ENCODE measurements around the gene ZHX3. TPM values are rescaled to one million over a fixed set of nuclear protein-coding genes. Genes with fewer than 3 reads are reported as not detected.
A peak's percentile ranks its signal among the peaks of the same experiment; 100 is the strongest.

The ZHX3 gene
- total RNA-seq, 2 experiments from 2014 or later, result 11.9 to 15.0 TPM

- Mint-ChIP-seq H3K9me3 (ENCODE audit: insufficient read depth) (no peaks in the 10 kb centered on the region), H3K4me3 (no peak overlapping the region), H3K36me3 (ENCODE audit: low read depth) (no peaks in the 10 kb centered on the region), H3K27me3 (ENCODE audit: low read depth) (no peaks in the 10 kb centered on the region), H3K27ac (no peak overlapping the region), H3K4me1 (ENCODE audit: low read depth) (no peaks in the 10 kb centered on the region)
- no peak for ATAC-seq
- CTCF ChIA-PET, result no interaction called here
- DNase-seq, result no peak
- POLR2A ChIA-PET, result no interaction called here
These were observed 31.7 kb upstream of the ZHX3 start for GRCh38 chr20:41349266-41349665.

- Mint-ChIP-seq H3K9me3 (ENCODE audit: insufficient read depth) (no peaks in the 10 kb centered on the region), H3K4me3 (no peak overlapping the region), H3K36me3 (ENCODE audit: low read depth) (no peaks in the 10 kb centered on the region), H3K4me1 (ENCODE audit: low read depth) (no peaks in the 10 kb centered on the region), H3K27ac (no peak overlapping the region), H3K27me3 (ENCODE audit: low read depth) (no peaks in the 10 kb centered on the region)
- CTCF ChIA-PET, result interaction anchor here (1.8 kb wide), 1 partner anchor 62 kb away, joined by 6 read pairs; no protein-coding TSS in a partner anchor
- POLR2A ChIA-PET, result no interaction called here
- DNase-seq (no peak), ATAC-seq (no peak)
These were observed 31.1 kb upstream of the ZHX3 start for GRCh38 chr20:41348430-41349172.

DNA sequence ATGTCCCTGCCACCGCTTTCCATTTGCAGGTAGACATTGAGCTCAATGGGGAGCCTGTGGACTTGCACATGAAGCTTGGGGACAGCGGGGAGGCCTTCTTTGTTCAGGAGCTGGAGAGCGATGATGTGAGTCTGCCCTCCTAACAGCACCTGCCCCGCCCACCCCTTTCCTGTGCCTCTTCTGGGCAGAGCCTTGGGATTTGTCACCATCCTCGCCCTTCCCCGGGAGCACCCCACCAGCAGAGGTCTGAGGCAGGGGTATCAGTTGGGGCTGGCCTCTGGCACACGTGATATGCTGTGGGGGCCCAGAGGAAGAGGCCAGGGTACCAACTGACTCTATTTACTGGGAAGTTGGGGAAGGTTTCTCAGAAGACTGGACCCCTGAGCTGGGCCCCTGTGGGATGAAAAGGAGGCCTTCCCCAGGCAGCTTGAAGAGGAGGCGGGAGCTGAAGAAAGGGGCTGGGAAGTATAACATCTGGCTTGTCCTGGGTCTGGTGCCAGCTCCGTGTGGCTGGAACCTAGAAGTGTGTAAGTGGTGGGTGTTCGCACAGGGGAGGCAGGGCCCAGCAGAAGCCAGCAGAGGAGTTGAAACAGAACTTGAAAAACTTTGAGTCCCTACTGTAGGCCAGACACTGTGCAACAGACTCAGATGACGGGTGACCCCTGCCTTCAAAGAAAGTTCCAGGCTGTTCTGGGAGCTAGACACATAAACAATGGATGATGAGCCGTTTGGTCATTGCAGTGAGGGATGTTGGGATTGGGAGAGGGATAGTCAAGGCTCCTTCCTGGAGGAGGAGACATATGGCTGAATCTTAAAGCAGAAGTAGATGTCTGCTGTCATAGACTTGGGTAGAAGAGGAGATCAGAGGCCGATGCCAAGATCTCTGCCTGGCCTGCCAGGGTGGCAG, 30.2 kb upstream of the ZHX3 start:
- Mint-ChIP-seq H3K27me3 (ENCODE audit: low read depth) (no peaks in the 10 kb centered on the region), H3K4me1 (ENCODE audit: low read depth) (no peaks in the 10 kb centered on the region), H3K36me3 (ENCODE audit: low read depth) (no peaks in the 10 kb centered on the region), H3K27ac (no peak overlapping the region), H3K4me3 (no peak overlapping the region), H3K9me3 (ENCODE audit: insufficient read depth) (no peaks in the 10 kb centered on the region)
- CTCF ChIA-PET, result interaction anchor here (0.8 to 1.8 kb wide), 2 partner anchors 63 to 212 kb away, joined by 3 to 6 read pairs; no protein-coding TSS in a partner anchor
- DNase-seq, result no peak
- ATAC-seq, result no peak
- POLR2A ChIA-PET, result no interaction called here

- peaks cover under 1% of the 10 kb centered on the region for H3K4me1 Mint-ChIP-seq (ENCODE audit: low read depth)
- DNase-seq (no peak), ATAC-seq (no peak)
- ChIA-PET POLR2A (no interaction called here), CTCF (no interaction called here)
- no peak overlapping the region for H3K4me3 Mint-ChIP-seq
- H3K36me3 Mint-ChIP-seq (ENCODE audit: low read depth), result no peaks in the 10 kb centered on the region
- no peaks in the 10 kb centered on the region for H3K27me3 Mint-ChIP-seq (ENCODE audit: low read depth)
- H3K9me3 Mint-ChIP-seq (ENCODE audit: insufficient read depth), result no peaks in the 10 kb centered on the region
- no peak overlapping the region for H3K27ac Mint-ChIP-seq
These were observed 28.2 kb upstream of the ZHX3 start for GRCh38 chr20:41345729-41346067.

DNA sequence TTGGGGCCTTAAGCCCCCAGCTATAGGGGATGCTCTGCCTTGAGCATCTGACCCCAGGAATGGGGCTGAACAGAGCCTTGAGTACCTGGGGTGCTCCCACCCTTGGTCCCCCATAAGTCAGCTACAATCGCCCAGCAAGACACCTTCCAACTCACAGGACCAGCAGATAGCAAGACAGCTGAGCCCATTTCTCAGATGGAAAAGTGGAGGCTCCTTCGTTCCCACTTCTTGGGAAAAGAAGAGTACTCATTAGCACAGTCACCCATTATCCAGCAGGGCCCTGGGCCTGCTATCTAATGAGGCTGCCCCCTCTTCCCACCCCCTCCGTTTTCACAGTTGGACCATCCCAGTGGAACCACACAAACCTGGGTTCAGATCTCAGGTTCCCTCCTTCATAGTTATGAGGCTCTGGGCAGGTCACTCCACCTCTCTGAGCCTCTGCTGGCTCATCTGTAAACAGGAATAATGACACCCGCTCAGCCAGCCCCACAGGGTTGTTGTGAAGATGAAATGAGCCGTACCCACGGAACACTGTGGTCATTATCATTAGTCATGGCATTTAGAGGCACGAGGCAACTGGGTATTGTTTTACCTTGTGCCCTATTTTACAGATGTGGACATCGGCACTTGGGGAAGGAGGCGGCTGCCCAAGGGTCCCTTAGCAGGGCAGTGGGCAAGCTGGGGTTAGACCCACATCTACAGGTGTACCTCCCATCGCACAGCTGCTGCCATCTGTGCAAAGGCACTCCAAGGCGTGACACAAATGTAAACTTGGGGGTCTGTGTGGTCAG, 27.6 kb upstream of the ZHX3 start:
- DNase-seq (no peak), ATAC-seq (no peak)
- no peak overlapping the region for H3K27ac Mint-ChIP-seq
- ChIA-PET CTCF (interaction anchor here (1.1 to 1.9 kb wide), 2 partner anchors 210 to 353 kb away, joined by 4 to 9 read pairs; no protein-coding TSS in a partner anchor), POLR2A (interaction anchor here (0.6 kb wide), 1 partner anchor 1692 kb away, joined by 3 read pairs; no protein-coding TSS in a partner anchor)
- no peaks in the 10 kb centered on the region for H3K9me3 Mint-ChIP-seq (ENCODE audit: insufficient read depth)
- H3K27me3 Mint-ChIP-seq (ENCODE audit: low read depth), result no peaks in the 10 kb centered on the region
- H3K4me3 Mint-ChIP-seq, result no peak overlapping the region
- H3K4me1 Mint-ChIP-seq (ENCODE audit: low read depth), result peaks cover 6% of the 10 kb centered on the region
- no peaks in the 10 kb centered on the region for H3K36me3 Mint-ChIP-seq (ENCODE audit: low read depth)

- DNase-seq (no peak), ATAC-seq (no peak)
- CTCF ChIA-PET, result interaction anchor here (1.1 to 1.9 kb wide), 2 partner anchors 210 to 354 kb away, joined by 4 to 9 read pairs; no protein-coding TSS in a partner anchor
- Mint-ChIP-seq H3K4me1 (ENCODE audit: low read depth) (peaks cover 13% of the 10 kb centered on the region), H3K27me3 (ENCODE audit: low read depth) (peaks cover 3% of the 10 kb centered on the region), H3K9me3 (ENCODE audit: insufficient read depth) (no peaks in the 10 kb centered on the region), H3K4me3 (no peak overlapping the region), H3K27ac (no peak overlapping the region), H3K36me3 (ENCODE audit: low read depth) (no peaks in the 10 kb centered on the region)
- POLR2A ChIA-PET, result interaction anchor here (0.6 kb wide), 1 partner anchor 1691 kb away, joined by 3 read pairs; no protein-coding TSS in a partner anchor
These were observed 26.9 kb upstream of the ZHX3 start for GRCh38 chr20:41344477-41344876.

GRCh38 chr20:41342474-41343464, 25.2 kb upstream of the ZHX3 start:
- Mint-ChIP-seq H3K4me3 (no peak overlapping the region), H3K4me1 (ENCODE audit: low read depth) (peaks cover 13% of the 10 kb centered on the region), H3K36me3 (ENCODE audit: low read depth) (no peaks in the 10 kb centered on the region), H3K27me3 (ENCODE audit: low read depth) (peaks cover 8% of the 10 kb centered on the region), H3K9me3 (ENCODE audit: insufficient read depth) (no peaks in the 10 kb centered on the region), H3K27ac (no peak overlapping the region)
- ATAC-seq (no peak), DNase-seq (no peak)
- POLR2A ChIA-PET, result interaction anchor here (0.8 kb wide), 1 partner anchor 186 kb away, joined by 3 read pairs; no protein-coding TSS in a partner anchor
- CTCF ChIA-PET, result interaction anchor here (0.9 to 4.5 kb wide), 3 partner anchors 68 to 207 kb away, joined by 3 to 62 read pairs (median 5); no protein-coding TSS in a partner anchor

- Mint-ChIP-seq H3K4me1 (ENCODE audit: low read depth) (peaks cover 13% of the 10 kb centered on the region), H3K27ac (peak within 1 kb of the TSS; percentile 24), H3K9me3 (ENCODE audit: insufficient read depth) (no peaks in the 10 kb centered on the region), H3K4me3 (peak within 1 kb of the TSS; percentile 66), H3K36me3 (ENCODE audit: low read depth) (no peaks in the 10 kb centered on the region), H3K27me3 (ENCODE audit: low read depth) (peaks cover 8% of the 10 kb centered on the region)
- ChIA-PET POLR2A (no interaction called here), CTCF (interaction anchor here (0.7 to 4.5 kb wide), 26 partner anchors 9 to 677 kb away, joined by 3 to 62 read pairs (median 3); partner anchors contain the start of gene ZHX3)
- peak; percentile 50 for DNase-seq
- ATAC-seq, result peak; percentile 70
These were observed 23.0 kb upstream of the ZHX3 start, which contains the start of gene LPIN3 for GRCh38 chr20:41340327-41341055. Gene LPIN3, plus strand, starts transcription at chr20:41340821. Its CDS starts 4,983 bp downstream, at chr20:41345804.

DNA sequence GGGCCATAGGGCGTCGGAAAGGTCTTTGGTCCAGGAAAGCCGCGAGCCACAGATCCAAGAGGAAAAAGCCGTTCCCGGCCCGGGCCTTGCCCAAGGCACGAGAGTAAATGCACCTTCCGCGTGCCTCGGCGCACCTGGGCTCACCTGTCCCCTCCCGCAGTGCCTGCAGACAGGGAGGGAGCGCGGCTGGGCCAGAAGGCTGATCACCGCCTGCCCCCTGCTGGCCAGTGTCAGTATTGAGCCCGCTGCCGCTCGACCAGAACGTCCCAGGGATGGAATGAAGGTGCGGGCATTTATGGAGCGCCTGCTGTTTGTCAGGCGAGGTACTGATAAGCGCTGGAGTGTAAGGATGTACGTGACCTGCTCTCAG, 22.4 kb upstream of the ZHX3 start:
- Mint-ChIP-seq H3K9me3 (ENCODE audit: insufficient read depth) (no peaks in the 10 kb centered on the region), H3K27me3 (ENCODE audit: low read depth) (peaks cover 8% of the 10 kb centered on the region), H3K36me3 (ENCODE audit: low read depth) (no peaks in the 10 kb centered on the region), H3K27ac (peak overlapping the region; percentile 24), H3K4me1 (ENCODE audit: low read depth) (peaks cover 13% of the 10 kb centered on the region), H3K4me3 (peak overlapping the region; percentile 66)
- POLR2A ChIA-PET, result no interaction called here
- ATAC-seq (peak; percentile 95), DNase-seq (peak; percentile 87)
- CTCF ChIA-PET, result interaction anchor here (0.7 to 4.5 kb wide), 47 partner anchors 10 to 599 kb away, joined by 3 to 62 read pairs (median 4); no protein-coding TSS in a partner anchor
